DND-41 (cell line): Measurements from ENCODE around the gene SLC6A11.

Source experiments
- ATAC-seq: fragments of 200-7000 bp; cut with Tn5 transposase; 3 replicates; pipeline ENCODE4 v1.9.1; 2021; ENCODE audit warnings: low read depth; ENCODE audit not compliant: insufficient read depth
- DNase-seq: peaks from one replicate; pipeline ENCODE4 v3.0.0-alpha.2; 2020
- H2AFZ ChIP-seq: 2 replicates; pipeline ENCODE4 v1.6.0; 2012; ENCODE audit warnings: low read depth, low read length
- H3K27ac ChIP-seq: 2 replicates; pipeline ENCODE4 v1.5.1; 2012; ENCODE audit warnings: low read length, inconsistent platforms
- H3K27me3 ChIP-seq: fragments of 200-600 bp; sonication (generic); 2 replicates; pipeline ENCODE4 v1.6.0; 2012; ENCODE audit warnings: low read length, mild to moderate bottlenecking, inconsistent platforms; ENCODE audit not compliant: insufficient read depth, poor library complexity
- H3K36me3 ChIP-seq: 2 replicates; pipeline ENCODE4 v1.5.1; 2012; ENCODE audit warnings: low read length, inconsistent platforms; ENCODE audit not compliant: insufficient read depth
- H3K4me1 ChIP-seq: 2 replicates; pipeline ENCODE4 v1.5.1; 2012; ENCODE audit warnings: mild to moderate bottlenecking, low read length; ENCODE audit not compliant: insufficient read depth
- H3K4me2 ChIP-seq: 2 replicates; pipeline ENCODE4 v1.6.0; 2012; ENCODE audit warnings: mild to moderate bottlenecking, moderate library complexity, low read length, inconsistent platforms; ENCODE audit not compliant: insufficient read depth
- H3K4me3 ChIP-seq, 2 experiments: fragments of 200-600 bp in 1 of 2; shearing (Covaris generic) in 1 of 2; 2 replicates each; pipeline ENCODE4 v1.5.1; 2012 to 2016; ENCODE audit warnings: inconsistent platforms in 2 of 2, low read length in 2 of 2, mild to moderate bottlenecking in 2 of 2, low read depth in 1 of 2, moderate library complexity in 1 of 2
- H3K79me2 ChIP-seq: 2 replicates; pipeline ENCODE4 v1.6.0; 2012; ENCODE audit warnings: low read length, inconsistent platforms; ENCODE audit not compliant: insufficient read depth
- H3K9ac ChIP-seq: 2 replicates; pipeline ENCODE4 v1.6.0; 2012; ENCODE audit warnings: low read depth, mild to moderate bottlenecking, inconsistent platforms, low read length, moderate library complexity
- H3K9me3 ChIP-seq: 2 replicates; pipeline ENCODE4 v1.5.1; 2012; ENCODE audit warnings: low read length, moderate library complexity, mild to moderate bottlenecking, inconsistent platforms; ENCODE audit not compliant: insufficient read depth, severe bottlenecking
- H4K20me1 ChIP-seq: 2 replicates; pipeline ENCODE4 v1.6.0; 2012; ENCODE audit warnings: low read length; ENCODE audit not compliant: insufficient read depth
- EZH2 ChIP-seq: IDR thresholded peaks from 3 replicates; pipeline ENCODE4 v1.6.1; 2012; ENCODE audit warnings: borderline replicate concordance, low read depth, mild to moderate bottlenecking, moderate library complexity, low read length, inconsistent platforms; ENCODE audit not compliant: severe bottlenecking
- TF ChIP-seq, protein P1 (sequence below): IDR thresholded peaks from 2 replicates; pipeline ENCODE4 v1.5.1; 2012; ENCODE audit warnings: borderline replicate concordance, low read length, moderate library complexity, mild to moderate bottlenecking; ENCODE audit not compliant: poor library complexity, severe bottlenecking; ENCODE audit errors: extremely low read depth

Gene SLC6A11

GRCh38 chr3:10980312-10980711 is 164.3 kb downstream of the SLC6A11 start:
- Histone ChIP-seq H3K36me3 (no peaks in the 10 kb centered on the region), H3K4me3 (no peak overlapping the region), H3K9me3 (no peaks in the 10 kb centered on the region), H3K4me1 (no peaks in the 10 kb centered on the region), H3K9ac (no peak overlapping the region), H4K20me1 (no peaks in the 10 kb centered on the region), H3K27me3 (no peaks in the 10 kb centered on the region), H3K4me2 (no peak overlapping the region), H3K27ac (no peak overlapping the region), H3K79me2 (no peaks in the 10 kb centered on the region), H2AFZ (no peak overlapping the region)
- ATAC-seq (no peak), DNase-seq (no peak)
- TF ChIP-seq, protein P1, sequence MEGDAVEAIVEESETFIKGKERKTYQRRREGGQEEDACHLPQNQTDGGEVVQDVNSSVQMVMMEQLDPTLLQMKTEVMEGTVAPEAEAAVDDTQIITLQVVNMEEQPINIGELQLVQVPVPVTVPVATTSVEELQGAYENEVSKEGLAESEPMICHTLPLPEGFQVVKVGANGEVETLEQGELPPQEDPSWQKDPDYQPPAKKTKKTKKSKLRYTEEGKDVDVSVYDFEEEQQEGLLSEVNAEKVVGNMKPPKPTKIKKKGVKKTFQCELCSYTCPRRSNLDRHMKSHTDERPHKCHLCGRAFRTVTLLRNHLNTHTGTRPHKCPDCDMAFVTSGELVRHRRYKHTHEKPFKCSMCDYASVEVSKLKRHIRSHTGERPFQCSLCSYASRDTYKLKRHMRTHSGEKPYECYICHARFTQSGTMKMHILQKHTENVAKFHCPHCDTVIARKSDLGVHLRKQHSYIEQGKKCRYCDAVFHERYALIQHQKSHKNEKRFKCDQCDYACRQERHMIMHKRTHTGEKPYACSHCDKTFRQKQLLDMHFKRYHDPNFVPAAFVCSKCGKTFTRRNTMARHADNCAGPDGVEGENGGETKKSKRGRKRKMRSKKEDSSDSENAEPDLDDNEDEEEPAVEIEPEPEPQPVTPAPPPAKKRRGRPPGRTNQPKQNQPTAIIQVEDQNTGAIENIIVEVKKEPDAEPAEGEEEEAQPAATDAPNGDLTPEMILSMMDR, result no peak
- no peak for TF ChIP-seq EZH2

GRCh38 chr3:10981031-10981430 is 165.0 kb downstream of the SLC6A11 start:
- DNase-seq (no peak), ATAC-seq (no peak)
- Histone ChIP-seq H3K9me3 (no peaks in the 10 kb centered on the region), H3K4me2 (no peak overlapping the region), H3K27ac (no peak overlapping the region), H3K9ac (no peak overlapping the region), H3K4me3 (no peak overlapping the region), H3K79me2 (no peaks in the 10 kb centered on the region), H3K4me1 (no peaks in the 10 kb centered on the region), H2AFZ (no peak overlapping the region), H4K20me1 (no peaks in the 10 kb centered on the region), H3K36me3 (no peaks in the 10 kb centered on the region), H3K27me3 (no peaks in the 10 kb centered on the region)
- no peak for TF ChIP-seq EZH2
- TF ChIP-seq, protein P1, result no peak

- no peak overlapping the region for H3K27ac ChIP-seq
- H3K9ac ChIP-seq, result no peak overlapping the region
- no peak overlapping the region for H2AFZ ChIP-seq
- TF ChIP-seq, protein P1, result no peak
- no peak for TF ChIP-seq EZH2
- no peak overlapping the region for H3K4me2 ChIP-seq
- H4K20me1 ChIP-seq, result no peaks in the 10 kb centered on the region; the same call in 1 of the 2 replicates
- H3K4me1 ChIP-seq, result no peaks in the 10 kb centered on the region
- H3K27me3 ChIP-seq, result no peaks in the 10 kb centered on the region
- ATAC-seq (no peak), DNase-seq (no peak)
- no peaks in the 10 kb centered on the region for H3K36me3 ChIP-seq
- no peaks in the 10 kb centered on the region for H3K79me2 ChIP-seq
- no peak overlapping the region for H3K4me3 ChIP-seq
- no peaks in the 10 kb centered on the region for H3K9me3 ChIP-seq
Observed at GRCh38 chr3:10981961-10982360, 165.9 kb downstream of the SLC6A11 start.

DNA sequence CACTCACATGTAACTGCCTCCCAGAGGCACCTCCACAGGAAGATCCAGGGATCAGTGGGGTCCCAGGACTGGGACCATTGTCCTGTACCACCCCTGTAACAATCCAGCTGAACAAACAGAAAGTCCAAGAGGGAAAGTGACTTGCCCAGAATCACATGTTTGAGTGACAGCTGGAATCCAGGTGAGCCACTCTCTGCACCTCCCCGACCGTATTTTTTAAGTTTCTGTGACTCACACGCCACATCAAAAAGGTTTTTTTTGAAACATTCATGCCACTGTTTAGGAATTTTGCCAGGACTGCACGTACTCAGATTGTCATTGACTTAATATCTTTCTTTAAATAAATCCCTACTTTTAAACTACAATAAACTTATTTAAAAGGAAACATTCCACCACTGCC is 166.8 kb downstream of the SLC6A11 start:
- Histone ChIP-seq H3K4me1 (no peaks in the 10 kb centered on the region), H3K4me2 (no peak overlapping the region), H4K20me1 (no peaks in the 10 kb centered on the region; the same call in 1 of the 2 replicates), H3K27ac (no peak overlapping the region), H3K27me3 (no peaks in the 10 kb centered on the region), H3K4me3 (no peak overlapping the region), H3K9me3 (no peaks in the 10 kb centered on the region), H3K79me2 (no peaks in the 10 kb centered on the region), H2AFZ (no peak overlapping the region), H3K9ac (no peak overlapping the region), H3K36me3 (no peaks in the 10 kb centered on the region)
- DNase-seq, result no peak
- ATAC-seq, result no peak
- TF ChIP-seq EZH2, result no peak
- TF ChIP-seq, protein P1, result no peak
